Measurements from ENCODE around the gene C18orf63.

- TF ChIP-seq POLR2AphosphoS5 (IDR thresholded peaks at IDR 0.05; ENCODE audit: low read depth, low read length): no peak
- TF ChIP-seq, protein P1, sequence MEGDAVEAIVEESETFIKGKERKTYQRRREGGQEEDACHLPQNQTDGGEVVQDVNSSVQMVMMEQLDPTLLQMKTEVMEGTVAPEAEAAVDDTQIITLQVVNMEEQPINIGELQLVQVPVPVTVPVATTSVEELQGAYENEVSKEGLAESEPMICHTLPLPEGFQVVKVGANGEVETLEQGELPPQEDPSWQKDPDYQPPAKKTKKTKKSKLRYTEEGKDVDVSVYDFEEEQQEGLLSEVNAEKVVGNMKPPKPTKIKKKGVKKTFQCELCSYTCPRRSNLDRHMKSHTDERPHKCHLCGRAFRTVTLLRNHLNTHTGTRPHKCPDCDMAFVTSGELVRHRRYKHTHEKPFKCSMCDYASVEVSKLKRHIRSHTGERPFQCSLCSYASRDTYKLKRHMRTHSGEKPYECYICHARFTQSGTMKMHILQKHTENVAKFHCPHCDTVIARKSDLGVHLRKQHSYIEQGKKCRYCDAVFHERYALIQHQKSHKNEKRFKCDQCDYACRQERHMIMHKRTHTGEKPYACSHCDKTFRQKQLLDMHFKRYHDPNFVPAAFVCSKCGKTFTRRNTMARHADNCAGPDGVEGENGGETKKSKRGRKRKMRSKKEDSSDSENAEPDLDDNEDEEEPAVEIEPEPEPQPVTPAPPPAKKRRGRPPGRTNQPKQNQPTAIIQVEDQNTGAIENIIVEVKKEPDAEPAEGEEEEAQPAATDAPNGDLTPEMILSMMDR (IDR thresholded peaks at IDR 0.05): no peak
- TF ChIP-seq TCF7L2 (IDR thresholded peaks at IDR 0.05; ENCODE audit: low read depth, low read length): no peak
- TF ChIP-seq, protein P2, sequence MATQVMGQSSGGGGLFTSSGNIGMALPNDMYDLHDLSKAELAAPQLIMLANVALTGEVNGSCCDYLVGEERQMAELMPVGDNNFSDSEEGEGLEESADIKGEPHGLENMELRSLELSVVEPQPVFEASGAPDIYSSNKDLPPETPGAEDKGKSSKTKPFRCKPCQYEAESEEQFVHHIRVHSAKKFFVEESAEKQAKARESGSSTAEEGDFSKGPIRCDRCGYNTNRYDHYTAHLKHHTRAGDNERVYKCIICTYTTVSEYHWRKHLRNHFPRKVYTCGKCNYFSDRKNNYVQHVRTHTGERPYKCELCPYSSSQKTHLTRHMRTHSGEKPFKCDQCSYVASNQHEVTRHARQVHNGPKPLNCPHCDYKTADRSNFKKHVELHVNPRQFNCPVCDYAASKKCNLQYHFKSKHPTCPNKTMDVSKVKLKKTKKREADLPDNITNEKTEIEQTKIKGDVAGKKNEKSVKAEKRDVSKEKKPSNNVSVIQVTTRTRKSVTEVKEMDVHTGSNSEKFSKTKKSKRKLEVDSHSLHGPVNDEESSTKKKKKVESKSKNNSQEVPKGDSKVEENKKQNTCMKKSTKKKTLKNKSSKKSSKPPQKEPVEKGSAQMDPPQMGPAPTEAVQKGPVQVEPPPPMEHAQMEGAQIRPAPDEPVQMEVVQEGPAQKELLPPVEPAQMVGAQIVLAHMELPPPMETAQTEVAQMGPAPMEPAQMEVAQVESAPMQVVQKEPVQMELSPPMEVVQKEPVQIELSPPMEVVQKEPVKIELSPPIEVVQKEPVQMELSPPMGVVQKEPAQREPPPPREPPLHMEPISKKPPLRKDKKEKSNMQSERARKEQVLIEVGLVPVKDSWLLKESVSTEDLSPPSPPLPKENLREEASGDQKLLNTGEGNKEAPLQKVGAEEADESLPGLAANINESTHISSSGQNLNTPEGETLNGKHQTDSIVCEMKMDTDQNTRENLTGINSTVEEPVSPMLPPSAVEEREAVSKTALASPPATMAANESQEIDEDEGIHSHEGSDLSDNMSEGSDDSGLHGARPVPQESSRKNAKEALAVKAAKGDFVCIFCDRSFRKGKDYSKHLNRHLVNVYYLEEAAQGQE (IDR thresholded peaks at IDR 0.05; ENCODE audit: insufficient read depth in 1 of 2, low read depth in 2 of 2, low read length in 1 of 2): no peak
- TF ChIP-seq SIN3A (IDR thresholded peaks at IDR 0.05; ENCODE audit: borderline replicate concordance, insufficient read depth, low read depth, low read length): no peak
Observed at GRCh38 chr18:74328206-74328605, 12.6 kb downstream of the C18orf63 start.

All from Panc1 (cell line).